Measurements from ENCODE around the gene MRPS26.
A peak's percentile ranks its signal among the peaks of the same experiment; 100 is the strongest.

MRPS26 gene

GRCh38 chr20:3082306-3082951 is 36.6 kb downstream of the MRPS26 start:
- H3K4me3 ChIP-seq (ENCODE audit: low read depth, low read length) = no peak overlapping the region
- peaks cover 5% of the 10 kb centered on the region for H3K9me3 ChIP-seq (ENCODE audit: insufficient read depth, low read depth, low read length)
- H3K79me1 ChIP-seq (ENCODE audit: low read length) = no peaks in the 10 kb centered on the region
- H3K4me2 ChIP-seq (ENCODE audit: low read length) = peak overlapping the region; percentile 57
- H4K91ac ChIP-seq (ENCODE audit: low read depth, low read length) = no peak overlapping the region
- H3K4me1 ChIP-seq (ENCODE audit: control insufficient read depth in 1 of 2, insufficient read depth in 2 of 2, low read length in 2 of 2) = peaks cover 0 to 13% of the 10 kb centered on the region in 2 experiments
- no peak overlapping the region for H4K8ac ChIP-seq (ENCODE audit: low read depth, low read length)
- H3K14ac ChIP-seq (ENCODE audit: low read length) = no peak overlapping the region
- peaks cover 37% of the 10 kb centered on the region for H3K27me3 ChIP-seq (ENCODE audit: insufficient read depth, low read length)
- H2BK5ac ChIP-seq (ENCODE audit: low read depth, low read length, poor library complexity) = no peak overlapping the region
- no peak overlapping the region for H3K23ac ChIP-seq (ENCODE audit: low read length)
- no peak overlapping the region for H2BK120ac ChIP-seq (ENCODE audit: insufficient read depth, low read length, poor library complexity)
- H3K18ac ChIP-seq (ENCODE audit: low read length) = no peak overlapping the region
- no peak overlapping the region for H3K4ac ChIP-seq (ENCODE audit: low read depth, low read length)
- no CpG with 5 or more reads among the region's 71 CpGs for WGBS (ENCODE audit: extremely low coverage, insufficient coverage, insufficient read length)
- H2BK12ac ChIP-seq (ENCODE audit: low read length) = no peak overlapping the region
- no peak overlapping the region for H4K12ac ChIP-seq (ENCODE audit: low read depth, low read length)
- no peak overlapping the region for H3K9ac ChIP-seq (ENCODE audit: low read length)
- no peaks in the 10 kb centered on the region for H3K79me2 ChIP-seq (ENCODE audit: control insufficient read depth, insufficient read depth, low read length, poor library complexity)
- H3K27ac ChIP-seq (ENCODE audit: low read depth, low read length) = no peak overlapping the region
- H2AK5ac ChIP-seq (ENCODE audit: low read length) = no peak overlapping the region
- H2AFZ ChIP-seq (ENCODE audit: insufficient read depth, low read length, poor library complexity) = no peak overlapping the region
- H3K36me3 ChIP-seq (ENCODE audit: control insufficient read depth in 1 of 2, insufficient read depth in 2 of 2, low read length in 2 of 2) = no peaks in the 10 kb centered on the region
- peak in 1 of 2 donors; percentile 6 for DNase-seq

- H3K9ac ChIP-seq (ENCODE audit: low read length) = no peak overlapping the region
- H4K8ac ChIP-seq (ENCODE audit: low read depth, low read length) = no peak overlapping the region
- no peak overlapping the region for H4K12ac ChIP-seq (ENCODE audit: low read depth, low read length)
- H3K4ac ChIP-seq (ENCODE audit: low read depth, low read length) = no peak overlapping the region
- no peaks in the 10 kb centered on the region for H3K79me2 ChIP-seq (ENCODE audit: control insufficient read depth, insufficient read depth, low read length, poor library complexity)
- H2BK5ac ChIP-seq (ENCODE audit: low read depth, low read length, poor library complexity) = no peak overlapping the region
- no peak overlapping the region for H3K18ac ChIP-seq (ENCODE audit: low read length)
- no peak overlapping the region for H3K27ac ChIP-seq (ENCODE audit: low read depth, low read length)
- H2AFZ ChIP-seq (ENCODE audit: insufficient read depth, low read length, poor library complexity) = no peak overlapping the region
- no peak overlapping the region for H2BK120ac ChIP-seq (ENCODE audit: insufficient read depth, low read length, poor library complexity)
- peak overlapping the region; percentile 26 for H3K4me3 ChIP-seq (ENCODE audit: low read depth, low read length)
- no peaks in the 10 kb centered on the region for H3K36me3 ChIP-seq (ENCODE audit: control insufficient read depth in 1 of 2, insufficient read depth in 2 of 2, low read length in 2 of 2)
- H3K27me3 ChIP-seq (ENCODE audit: insufficient read depth, low read length) = peaks cover 37% of the 10 kb centered on the region
- no peak overlapping the region for H4K91ac ChIP-seq (ENCODE audit: low read depth, low read length)
- H3K4me2 ChIP-seq (ENCODE audit: low read length) = peak overlapping the region; percentile 54
- no CpG with 5 or more reads among the region's 76 CpGs for WGBS (ENCODE audit: extremely low coverage, insufficient coverage, insufficient read length)
- H2BK12ac ChIP-seq (ENCODE audit: low read length) = no peak overlapping the region
- DNase-seq = no peak
- H3K9me3 ChIP-seq (ENCODE audit: insufficient read depth, low read depth, low read length) = peaks cover 5% of the 10 kb centered on the region
- no peak overlapping the region for H3K23ac ChIP-seq (ENCODE audit: low read length)
- H2AK5ac ChIP-seq (ENCODE audit: low read length) = no peak overlapping the region
- peaks cover 0 to 13% of the 10 kb centered on the region in 2 experiments for H3K4me1 ChIP-seq (ENCODE audit: control insufficient read depth in 1 of 2, insufficient read depth in 2 of 2, low read length in 2 of 2)
- H3K79me1 ChIP-seq (ENCODE audit: low read length) = no peaks in the 10 kb centered on the region
- no peak overlapping the region for H3K14ac ChIP-seq (ENCODE audit: low read length)
Measured at GRCh38 chr20:3082955-3083952, 37.4 kb downstream of the MRPS26 start.

GRCh38 chr20:3084283-3084985 is 38.6 kb downstream of the MRPS26 start, which contains the start of gene AVP:
AVP (minus strand) TSS chr20:3084724; CDS start chr20:3084674, 50 bp downstream.
- no peak within 1 kb of the TSS for H2AK5ac ChIP-seq (ENCODE audit: low read length)
- WGBS (ENCODE audit: extremely low coverage, insufficient coverage, insufficient read length) = no CpG with 5 or more reads among the region's 28 CpGs
- H4K12ac ChIP-seq (ENCODE audit: low read depth, low read length) = no peak within 1 kb of the TSS
- no peaks in the 10 kb centered on the region for H3K79me1 ChIP-seq (ENCODE audit: low read length)
- no peak for DNase-seq
- H3K4me3 ChIP-seq (ENCODE audit: low read depth, low read length) = peak within 1 kb of the TSS; percentile 4
- H2BK12ac ChIP-seq (ENCODE audit: low read length) = no peak within 1 kb of the TSS
- H3K27ac ChIP-seq (ENCODE audit: low read depth, low read length) = no peak within 1 kb of the TSS
- peaks cover 0 to 13% of the 10 kb centered on the region in 2 experiments for H3K4me1 ChIP-seq (ENCODE audit: control insufficient read depth in 1 of 2, insufficient read depth in 2 of 2, low read length in 2 of 2)
- peaks cover 37% of the 10 kb centered on the region for H3K27me3 ChIP-seq (ENCODE audit: insufficient read depth, low read length)
- H2BK5ac ChIP-seq (ENCODE audit: low read depth, low read length, poor library complexity) = no peak within 1 kb of the TSS
- peaks cover 5% of the 10 kb centered on the region for H3K9me3 ChIP-seq (ENCODE audit: insufficient read depth, low read depth, low read length)
- no peak within 1 kb of the TSS for H4K8ac ChIP-seq (ENCODE audit: low read depth, low read length)
- no peaks in the 10 kb centered on the region for H3K79me2 ChIP-seq (ENCODE audit: control insufficient read depth, insufficient read depth, low read length, poor library complexity)
- no peak within 1 kb of the TSS for H2AFZ ChIP-seq (ENCODE audit: insufficient read depth, low read length, poor library complexity)
- H4K91ac ChIP-seq (ENCODE audit: low read depth, low read length) = no peak within 1 kb of the TSS
- no peak within 1 kb of the TSS for H3K14ac ChIP-seq (ENCODE audit: low read length)
- H3K23ac ChIP-seq (ENCODE audit: low read length) = no peak within 1 kb of the TSS
- H3K36me3 ChIP-seq (ENCODE audit: control insufficient read depth in 1 of 2, insufficient read depth in 2 of 2, low read length in 2 of 2) = no peaks in the 10 kb centered on the region
- no peak within 1 kb of the TSS for H3K9ac ChIP-seq (ENCODE audit: low read length)
- H3K18ac ChIP-seq (ENCODE audit: low read length) = no peak within 1 kb of the TSS
- H2BK120ac ChIP-seq (ENCODE audit: insufficient read depth, low read length, poor library complexity) = no peak within 1 kb of the TSS
- H3K4ac ChIP-seq (ENCODE audit: low read depth, low read length) = no peak within 1 kb of the TSS
- H3K4me2 ChIP-seq (ENCODE audit: low read length) = peak within 1 kb of the TSS; percentile 54

- H3K79me2 ChIP-seq (ENCODE audit: control insufficient read depth, insufficient read depth, low read length, poor library complexity) = no peaks in the 10 kb centered on the region
- H3K27me3 ChIP-seq (ENCODE audit: insufficient read depth, low read length) = peaks cover 37% of the 10 kb centered on the region
- no peak for DNase-seq
- no peak overlapping the region for H4K12ac ChIP-seq (ENCODE audit: low read depth, low read length)
- H2BK120ac ChIP-seq (ENCODE audit: insufficient read depth, low read length, poor library complexity) = no peak overlapping the region
- H3K9me3 ChIP-seq (ENCODE audit: insufficient read depth, low read depth, low read length) = peaks cover 5% of the 10 kb centered on the region
- no peak overlapping the region for H3K27ac ChIP-seq (ENCODE audit: low read depth, low read length)
- no peak overlapping the region for H2BK5ac ChIP-seq (ENCODE audit: low read depth, low read length, poor library complexity)
- no peak overlapping the region for H3K4me2 ChIP-seq (ENCODE audit: low read length)
- H2AFZ ChIP-seq (ENCODE audit: insufficient read depth, low read length, poor library complexity) = no peak overlapping the region
- no peak overlapping the region for H3K18ac ChIP-seq (ENCODE audit: low read length)
- H3K9ac ChIP-seq (ENCODE audit: low read length) = no peak overlapping the region
- H4K91ac ChIP-seq (ENCODE audit: low read depth, low read length) = no peak overlapping the region
- no peak overlapping the region for H3K14ac ChIP-seq (ENCODE audit: low read length)
- no peak overlapping the region for H3K23ac ChIP-seq (ENCODE audit: low read length)
- H3K79me1 ChIP-seq (ENCODE audit: low read length) = no peaks in the 10 kb centered on the region
- H2BK12ac ChIP-seq (ENCODE audit: low read length) = no peak overlapping the region
- H3K4me3 ChIP-seq (ENCODE audit: low read depth, low read length) = no peak overlapping the region
- no peak overlapping the region for H2AK5ac ChIP-seq (ENCODE audit: low read length)
- H4K8ac ChIP-seq (ENCODE audit: low read depth, low read length) = no peak overlapping the region
- H3K36me3 ChIP-seq (ENCODE audit: control insufficient read depth in 1 of 2, insufficient read depth in 2 of 2, low read length in 2 of 2) = no peaks in the 10 kb centered on the region
- whole genome bisulfite sequencing (ENCODE audit: extremely low coverage, insufficient coverage, insufficient read length) = no CpG with 5 or more reads among the region's 7 CpGs
- peaks cover 0 to 13% of the 10 kb centered on the region in 2 experiments for H3K4me1 ChIP-seq (ENCODE audit: control insufficient read depth in 1 of 2, insufficient read depth in 2 of 2, low read length in 2 of 2)
- no peak overlapping the region for H3K4ac ChIP-seq (ENCODE audit: low read depth, low read length)
Measured at GRCh38 chr20:3084986-3085360, 39.1 kb downstream of the MRPS26 start.

Data from trophoblast cell (in vitro differentiated cells and primary cell).